Jurkat, Clone E6-1 (cell line): ENCODE data around the gene HSDL2.

Experiments used
- DNase-seq: peaks from one replicate; pipeline ENCODE4 v3.0.0-alpha.2; 2011; ENCODE audit warnings: low read depth, low spot score
- H3K4me3 ChIP-seq: 2 replicates; pipeline ENCODE4 v1.5.1; 2011; ENCODE audit warnings: mild to moderate bottlenecking, low read length, control low read depth, moderate library complexity

HSDL2 gene

GRCh38 chr9:112516769-112517168, 136.9 kb downstream of the HSDL2 start:
- no peak overlapping the region for H3K4me3 ChIP-seq
- DNase-seq: no peak

GRCh38 chr9:112520069-112520468, 140.2 kb downstream of the HSDL2 start:
- no peak overlapping the region for H3K4me3 ChIP-seq
- DNase-seq: no peak

GRCh38 chr9:112520656-112521055, 140.7 kb downstream of the HSDL2 start:
- no peak overlapping the region for H3K4me3 ChIP-seq
- DNase-seq: no peak
